ENCODE results near the gene CADM2.

Gene CADM2

DNA sequence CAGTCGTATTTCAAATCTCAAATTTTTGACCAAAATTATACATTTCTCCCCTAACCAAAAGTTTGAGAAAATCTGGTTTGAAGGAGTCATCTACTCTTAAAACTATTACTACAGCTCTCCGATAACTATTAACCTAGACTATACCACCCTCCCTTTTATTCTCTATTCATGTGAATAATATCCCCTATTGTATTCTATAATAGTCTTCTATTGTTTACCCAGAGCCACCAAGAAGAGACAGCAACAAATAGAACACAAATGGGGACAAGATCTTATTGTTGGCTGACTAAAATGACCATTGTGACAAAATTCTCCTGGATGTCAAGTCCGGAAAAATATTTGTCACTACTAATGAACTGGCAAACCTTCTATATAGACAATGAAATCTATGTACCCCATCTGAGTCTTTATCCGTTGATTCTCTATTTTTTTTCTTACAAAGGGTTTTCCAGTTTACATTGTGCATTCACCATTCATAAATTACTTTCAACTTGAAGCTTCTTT is 618.0 kb downstream of the CADM2 start:
- no peak for DNase-seq

DNA sequence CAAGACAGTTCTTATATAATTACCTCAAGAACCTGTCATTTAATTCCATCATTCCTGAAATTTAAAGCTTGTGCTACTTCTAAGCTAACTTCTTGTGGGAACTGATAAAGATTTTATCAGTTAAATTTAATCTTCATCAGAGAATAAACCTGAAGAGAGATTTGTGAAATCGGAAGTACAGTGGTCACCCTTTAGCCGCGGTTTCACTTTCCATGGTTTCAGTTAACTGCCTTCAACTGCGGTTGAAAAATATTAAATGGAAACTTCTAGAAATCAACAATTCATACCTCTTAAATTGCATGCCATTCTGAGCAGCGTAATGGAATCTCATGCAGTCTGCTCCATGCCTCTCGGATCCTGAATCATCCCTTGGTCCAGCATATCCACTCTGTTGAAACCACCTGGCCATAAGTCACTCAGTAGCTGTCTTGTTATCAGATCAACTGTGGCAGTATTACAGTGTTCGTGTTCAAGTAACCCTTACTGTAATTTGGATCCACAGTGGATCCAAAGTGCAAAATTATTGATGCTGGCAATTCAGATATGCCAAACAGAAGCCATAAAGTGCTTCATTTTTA is 626.1 kb downstream of the CADM2 start:
- DNase-seq, result no peak

DNA sequence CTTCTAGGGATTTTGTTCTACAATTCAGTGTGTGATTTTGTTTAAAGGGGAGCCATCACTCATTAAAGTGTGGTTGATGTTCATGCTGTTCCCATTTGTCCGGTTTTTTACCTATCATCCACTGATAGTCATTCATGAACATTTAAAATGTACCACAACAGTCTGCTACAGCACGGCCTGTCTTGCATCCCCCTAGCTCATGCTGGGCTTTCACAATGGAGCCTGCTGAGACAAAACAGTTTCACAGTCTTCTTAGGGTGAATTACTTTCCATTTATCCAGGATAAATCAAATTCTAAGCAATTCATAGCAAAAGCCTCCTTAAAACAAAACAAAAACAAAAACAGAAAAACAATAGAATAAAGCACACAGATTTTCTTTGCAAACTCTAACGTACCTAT is 627.2 kb downstream of the CADM2 start:
- no peak for DNase-seq

DNA sequence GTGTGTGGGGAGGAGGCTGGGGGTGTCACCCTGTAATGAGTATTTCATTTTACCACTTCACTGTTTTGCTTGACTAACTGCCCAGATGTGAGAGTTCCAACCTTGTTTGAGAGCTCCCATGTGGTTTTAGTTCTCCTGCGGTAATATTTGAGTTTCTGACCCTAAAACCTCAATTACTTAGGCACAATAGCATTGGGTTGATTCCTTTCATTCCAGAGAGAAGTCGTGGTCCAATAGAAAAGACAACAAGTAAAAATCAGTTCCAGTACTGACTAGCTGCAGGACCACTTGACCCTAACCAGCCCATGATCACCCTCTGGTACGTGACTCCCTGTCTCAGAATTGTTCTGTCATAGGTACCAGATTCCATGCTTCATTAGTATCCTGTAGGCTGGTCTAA is 630.4 kb downstream of the CADM2 start:
- peak; percentile 61 for DNase-seq

DNA sequence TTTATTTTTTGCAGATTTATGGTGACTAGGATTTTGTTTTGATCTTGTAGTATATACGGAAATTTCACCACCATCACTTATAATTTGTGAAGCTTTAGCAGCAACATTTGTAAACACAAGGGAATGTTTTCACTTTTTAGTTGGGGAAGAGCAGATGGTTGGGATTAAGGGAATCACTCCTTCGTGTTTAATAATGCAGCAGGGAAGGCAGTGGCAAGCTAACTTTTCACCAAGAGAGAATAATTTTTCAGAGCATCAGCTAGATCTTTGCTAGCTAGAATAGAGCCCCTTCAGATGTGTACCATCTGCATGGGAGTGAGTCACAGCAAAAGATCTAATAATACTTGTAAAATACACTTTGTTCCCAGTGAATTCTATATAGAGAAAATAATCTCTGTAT is 632.7 kb downstream of the CADM2 start:
- DNase-seq, result no peak

DNA sequence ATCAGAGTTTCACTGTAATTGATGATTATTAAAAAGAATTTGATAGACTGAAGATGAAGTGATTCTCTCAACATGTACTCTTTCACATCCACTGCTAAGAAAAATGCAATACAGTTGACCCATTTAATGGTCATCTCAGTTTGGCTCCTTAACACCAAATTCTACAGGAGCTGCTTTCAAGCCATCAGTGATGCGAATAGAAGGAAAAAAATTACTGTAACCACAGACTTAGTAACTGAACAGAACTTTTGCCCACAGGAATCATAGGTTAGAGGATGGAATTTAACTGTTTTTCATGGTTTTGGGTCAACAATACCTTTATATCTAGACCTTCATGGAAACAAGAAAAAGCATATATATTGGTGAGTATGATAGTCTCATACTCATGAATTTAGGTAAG is 633.5 kb downstream of the CADM2 start:
- DNase-seq, result no peak

DNA sequence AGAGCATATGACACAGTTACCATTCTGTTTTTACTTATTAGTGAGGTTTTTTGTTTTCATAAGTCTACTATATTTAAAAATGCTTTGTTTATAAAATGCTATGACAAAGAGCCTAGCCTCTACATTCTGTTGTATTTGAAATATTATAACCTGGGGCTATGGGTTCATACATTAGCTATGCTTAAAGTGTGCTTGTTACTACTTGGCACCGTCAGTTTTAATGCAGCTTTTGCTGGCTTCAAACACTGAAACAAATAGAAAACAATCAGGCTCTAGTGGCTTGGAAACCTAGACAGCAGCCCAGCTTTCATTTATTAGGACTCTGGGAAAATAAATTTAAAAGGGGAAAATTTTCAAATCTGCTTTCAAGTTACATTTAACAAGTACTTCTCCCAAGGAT is 635.9 kb downstream of the CADM2 start:
- DNase-seq, result no peak

DNA sequence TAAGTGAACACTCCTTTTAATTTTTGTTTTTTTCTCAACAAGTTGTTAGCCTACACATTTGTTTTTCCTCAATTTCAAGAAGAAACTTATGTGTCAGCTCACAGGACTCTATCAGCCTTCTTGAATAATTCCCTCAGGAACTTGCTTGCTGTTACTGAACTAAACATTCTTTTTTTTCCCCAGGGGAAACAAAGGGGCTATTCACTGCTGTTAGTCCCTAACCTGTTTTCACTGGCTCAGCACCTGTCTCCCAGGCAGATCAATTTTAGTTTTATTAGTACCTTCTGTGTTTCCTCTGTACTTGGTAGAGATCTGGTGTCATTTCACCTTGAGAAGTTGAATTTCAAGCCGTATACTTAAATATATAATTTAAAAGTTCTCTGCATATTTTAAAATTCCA is 644.6 kb downstream of the CADM2 start:
- DNase-seq, result no peak

DNA sequence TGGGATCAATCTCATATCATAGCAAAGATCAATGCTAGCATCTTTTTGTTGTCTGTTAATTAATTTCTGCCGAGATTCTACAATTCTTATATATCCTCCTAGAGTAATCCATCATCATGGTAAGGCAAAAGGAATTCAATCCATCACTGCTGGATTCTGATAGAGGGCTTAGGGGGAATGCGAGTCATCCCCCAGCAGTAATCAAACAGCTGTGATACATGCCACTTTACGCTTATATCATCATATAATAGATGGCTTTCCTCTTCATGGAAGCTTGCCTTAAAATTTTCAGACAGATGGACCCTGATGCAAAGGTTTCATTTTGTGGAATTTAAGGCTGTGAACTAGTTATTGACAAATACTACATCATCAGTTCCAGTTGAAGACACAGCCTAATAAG is 645.9 kb downstream of the CADM2 start:
- DNase-seq, result no peak

DNA sequence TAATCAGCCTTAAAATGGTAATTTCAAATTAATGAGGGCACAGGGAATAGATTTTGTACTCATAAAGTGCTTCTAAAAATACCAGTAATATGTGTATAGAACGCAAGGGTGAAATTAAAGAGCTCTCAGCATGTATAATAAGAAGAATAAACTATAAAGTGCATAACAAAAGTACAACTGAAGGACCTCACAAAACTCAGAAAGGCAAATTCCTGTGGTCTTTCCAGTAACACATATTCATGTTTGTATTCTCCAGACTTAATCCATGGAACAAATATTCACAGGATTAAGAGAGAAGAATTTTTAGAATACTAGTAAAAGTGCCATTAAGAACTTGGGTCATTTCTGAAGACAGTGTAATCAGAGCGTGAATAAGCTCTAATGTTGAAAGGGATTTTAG is 646.3 kb downstream of the CADM2 start:
- no peak for DNase-seq

DNA sequence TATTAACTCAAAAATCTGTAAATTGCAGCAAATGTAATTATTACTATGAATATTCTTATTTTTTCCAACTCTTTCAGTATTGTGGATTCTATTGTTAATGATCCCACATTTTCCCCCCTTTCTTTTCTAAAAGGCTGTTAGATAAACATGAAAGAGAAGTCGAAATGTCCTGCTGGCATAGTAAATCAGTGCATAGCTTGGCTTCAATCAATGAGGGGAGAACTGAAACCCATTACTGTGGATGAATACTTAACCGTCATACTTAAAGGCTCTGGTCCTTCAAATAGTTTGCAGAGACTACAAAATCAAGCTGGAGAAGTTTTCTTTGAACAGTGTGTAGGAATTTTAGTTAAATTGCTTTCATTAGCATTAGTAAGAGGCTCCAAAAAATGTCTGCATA is 667.9 kb downstream of the CADM2 start:
- DNase-seq, result no peak

DNA sequence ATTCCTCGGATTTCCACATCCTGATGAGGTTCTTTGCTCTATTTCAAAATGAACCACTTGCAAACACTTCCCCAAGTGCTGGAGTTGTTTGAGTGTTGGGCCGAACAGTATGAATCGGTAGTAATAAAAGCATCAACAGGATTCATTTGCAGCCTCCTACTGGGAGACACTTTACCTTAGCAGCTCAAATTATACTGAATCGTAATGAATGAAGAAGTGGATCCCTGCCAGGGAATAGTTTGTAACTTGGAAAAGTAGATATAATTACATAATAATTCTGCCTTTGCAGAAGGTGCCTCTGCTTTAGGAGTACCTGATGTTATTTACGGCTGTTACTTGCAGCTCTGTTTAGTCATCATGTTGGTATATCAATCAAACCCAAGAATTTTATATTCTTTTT is 669.1 kb downstream of the CADM2 start:
- DNase-seq, result no peak

DNA sequence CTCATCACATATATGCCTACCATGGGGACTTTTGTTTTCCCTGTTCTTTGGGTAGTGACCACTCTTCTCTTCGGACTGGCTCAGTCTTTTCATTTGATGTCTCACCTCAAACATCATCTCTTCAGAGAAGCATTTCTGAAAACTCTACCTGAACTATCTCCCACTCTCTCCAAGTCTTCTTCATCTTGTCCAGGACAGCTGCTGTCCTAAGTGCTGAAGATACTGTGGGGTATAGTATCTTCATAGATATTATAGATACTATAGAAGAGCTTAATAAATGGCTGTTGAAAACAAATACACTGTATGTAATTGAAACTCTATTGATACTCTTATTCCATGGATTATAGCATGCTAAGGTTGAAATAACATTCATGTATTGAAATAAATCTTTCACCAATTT is 672.3 kb downstream of the CADM2 start:
- no peak for DNase-seq

DNA sequence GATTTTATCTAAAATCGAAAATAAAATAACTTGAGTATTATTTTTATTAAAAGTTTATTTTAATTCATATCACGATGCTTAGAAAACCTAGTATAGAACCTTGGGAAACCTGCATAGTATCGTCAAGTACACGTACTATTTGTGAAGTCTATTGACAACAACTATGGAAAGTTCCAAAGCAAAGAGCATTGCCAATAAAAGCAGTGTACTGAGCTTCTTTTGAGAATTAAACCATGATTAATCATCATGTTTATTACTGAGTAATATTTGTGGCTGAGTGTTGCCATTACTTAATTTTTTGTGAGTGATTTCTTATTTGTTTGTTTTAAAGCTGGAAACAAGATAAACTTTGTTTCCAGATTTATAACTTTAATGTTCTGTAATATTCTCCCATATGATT is 674.1 kb downstream of the CADM2 start:
- DNase-seq, result no peak

DNA sequence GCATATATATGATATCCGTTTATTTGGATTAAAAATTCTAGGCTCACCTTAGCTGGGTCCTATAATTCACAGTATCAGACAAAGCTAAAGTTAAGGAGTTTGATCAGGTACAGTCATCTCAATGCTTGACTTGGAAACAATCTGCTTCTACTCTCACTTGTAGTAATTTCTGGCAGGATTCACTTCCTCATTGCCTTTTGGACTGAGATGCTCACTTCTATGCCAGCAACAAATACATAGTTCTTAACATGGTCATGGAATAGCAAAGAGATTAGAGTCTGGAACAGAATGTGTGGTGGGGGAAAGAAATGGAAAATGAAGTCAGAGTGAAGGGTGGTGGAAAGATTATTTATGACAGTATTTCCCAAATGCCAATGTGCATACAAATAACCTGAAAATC is 693.6 kb downstream of the CADM2 start:
- no peak for DNase-seq

DNA sequence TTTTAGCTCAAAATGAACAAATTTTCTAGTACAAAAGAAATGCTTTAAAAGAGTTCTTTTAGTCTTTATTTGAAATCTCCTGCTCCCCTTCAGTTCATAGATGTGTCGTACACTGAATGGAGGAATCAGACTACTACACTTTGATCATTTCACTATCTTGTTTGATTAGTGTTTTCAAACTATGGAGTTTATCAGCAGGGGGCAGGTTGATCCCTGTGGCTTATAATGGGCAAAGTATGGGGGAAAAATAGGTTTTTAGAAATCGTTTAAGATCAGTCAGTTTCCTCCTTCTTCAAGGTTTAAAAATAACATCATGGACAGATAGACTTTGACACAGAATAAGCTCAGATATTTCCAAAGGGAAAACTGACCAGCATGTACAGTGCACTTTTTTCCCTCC is 701.7 kb downstream of the CADM2 start:
- no peak for DNase-seq

DNA sequence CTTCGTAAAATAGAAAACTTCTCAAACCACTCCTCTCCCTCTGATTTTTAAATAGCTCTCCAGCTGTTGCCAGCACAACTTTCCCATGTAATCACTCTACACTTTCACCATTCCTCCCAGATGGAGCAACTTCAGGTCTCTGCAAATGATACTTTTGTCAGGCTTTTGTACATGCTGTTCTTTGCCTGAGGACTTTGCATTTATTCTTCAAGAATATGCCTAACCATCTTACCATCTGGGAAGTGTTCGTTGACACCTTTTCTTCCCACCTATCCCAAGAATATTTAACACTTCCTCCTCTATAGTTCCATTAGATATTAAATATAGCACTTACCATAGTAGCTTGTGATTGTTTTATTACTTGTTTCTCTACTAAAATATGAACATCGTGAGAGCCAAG is 703.7 kb downstream of the CADM2 start:
- DNase-seq, result no peak

DNA sequence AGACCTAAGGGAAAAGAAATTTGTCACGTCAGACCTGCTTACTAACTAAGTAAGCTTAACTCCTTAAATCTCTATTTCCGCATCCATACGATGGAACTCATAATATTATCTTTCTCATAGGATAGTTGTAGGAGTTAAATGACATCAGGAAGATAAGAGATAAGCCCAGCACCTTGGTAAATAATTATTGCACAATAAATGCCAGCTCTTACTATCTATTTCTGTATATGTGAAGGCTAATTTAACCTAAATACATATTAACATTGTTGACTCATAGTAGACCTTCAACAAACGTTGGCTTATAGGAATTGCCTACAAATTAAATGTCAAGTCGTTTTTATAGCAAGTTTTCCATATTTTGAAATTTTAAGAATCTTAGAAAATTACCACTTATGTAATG is 709.0 kb downstream of the CADM2 start:
- DNase-seq, result no peak

DNA sequence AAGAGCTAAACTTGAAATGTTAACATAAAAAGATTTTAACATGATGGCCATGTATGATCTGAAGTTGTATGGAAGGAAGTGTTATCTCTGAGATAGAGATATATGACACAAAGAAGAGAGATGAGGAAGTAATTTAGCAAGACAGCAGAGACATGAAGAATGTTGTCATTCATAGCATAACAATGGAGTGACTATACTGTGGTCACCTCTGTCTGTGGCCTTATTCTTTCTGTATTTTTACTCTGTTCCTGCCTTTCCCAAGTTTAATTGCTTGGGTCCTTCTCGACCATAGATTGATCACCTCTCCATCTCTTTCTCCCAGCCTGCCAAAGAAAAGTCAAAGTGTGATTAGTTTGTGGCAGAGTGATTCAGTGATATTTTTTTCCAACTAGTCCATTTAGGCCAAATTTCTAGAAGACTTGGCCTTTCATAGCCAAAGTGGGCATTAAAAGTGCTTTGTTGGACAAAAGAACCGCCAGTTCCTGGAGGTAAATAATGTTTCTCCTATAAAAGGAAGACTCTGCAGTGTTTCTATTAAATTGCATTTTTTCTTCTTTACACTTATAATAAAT is 711.9 kb downstream of the CADM2 start:
- DNase-seq, result no peak

DNA sequence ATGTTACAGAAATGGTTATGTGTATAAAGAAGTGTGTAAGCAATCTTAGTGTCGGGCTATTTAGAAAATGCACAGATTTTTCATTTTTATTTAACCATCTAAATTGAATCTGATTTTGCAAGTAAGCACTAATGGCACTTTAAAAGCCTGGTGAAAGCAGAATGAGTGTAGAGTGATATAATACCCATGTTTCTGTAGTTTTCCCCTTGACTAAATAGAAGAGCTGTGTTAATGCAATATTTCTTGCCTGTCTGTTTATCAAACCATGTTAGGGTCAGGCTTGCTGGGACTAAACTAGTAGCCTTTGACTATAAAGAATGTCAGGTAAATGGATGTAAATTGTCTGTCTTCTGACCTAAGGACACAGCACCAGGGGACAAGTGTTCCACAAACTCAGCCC is 714.0 kb downstream of the CADM2 start:
- no peak for DNase-seq

DNA sequence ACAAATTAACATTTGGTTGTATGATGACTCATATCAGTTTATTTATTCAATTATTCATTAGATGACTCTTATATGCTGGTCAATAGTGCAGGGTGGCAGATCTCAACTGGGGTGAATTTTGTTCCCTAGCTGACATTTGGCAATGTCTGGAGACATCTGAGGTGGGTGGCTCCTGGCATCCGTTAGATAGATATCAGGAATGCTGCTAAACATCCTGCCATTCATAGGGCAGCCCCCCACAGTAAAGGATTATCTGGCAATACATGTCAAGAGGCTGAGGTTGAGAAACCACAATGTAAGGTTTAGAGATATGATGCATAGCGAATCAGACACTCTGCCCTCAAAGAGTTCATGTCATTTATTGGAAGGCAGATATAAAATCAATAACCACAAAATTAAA is 719.9 kb downstream of the CADM2 start:
- DNase-seq, result peak; percentile 14

DNA sequence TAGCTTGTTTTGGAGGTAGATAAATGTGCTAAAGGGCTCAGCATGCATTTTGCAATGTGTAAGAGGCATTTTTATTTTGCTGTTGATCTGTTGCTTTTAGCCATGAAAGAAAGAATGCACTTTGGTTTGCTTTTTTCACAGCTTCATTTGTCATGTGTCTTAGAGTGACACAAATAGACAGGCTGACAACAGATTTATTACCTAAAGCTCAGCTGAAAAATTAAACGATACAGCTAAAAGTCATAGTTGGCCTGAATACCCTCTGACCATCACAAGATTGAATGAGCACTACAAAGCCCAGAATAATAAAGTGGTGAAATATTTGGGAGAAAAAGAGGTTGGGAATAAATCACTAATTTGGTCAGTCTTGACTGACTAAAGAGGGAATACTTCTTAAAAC is 723.1 kb downstream of the CADM2 start:
- no peak for DNase-seq

DNA sequence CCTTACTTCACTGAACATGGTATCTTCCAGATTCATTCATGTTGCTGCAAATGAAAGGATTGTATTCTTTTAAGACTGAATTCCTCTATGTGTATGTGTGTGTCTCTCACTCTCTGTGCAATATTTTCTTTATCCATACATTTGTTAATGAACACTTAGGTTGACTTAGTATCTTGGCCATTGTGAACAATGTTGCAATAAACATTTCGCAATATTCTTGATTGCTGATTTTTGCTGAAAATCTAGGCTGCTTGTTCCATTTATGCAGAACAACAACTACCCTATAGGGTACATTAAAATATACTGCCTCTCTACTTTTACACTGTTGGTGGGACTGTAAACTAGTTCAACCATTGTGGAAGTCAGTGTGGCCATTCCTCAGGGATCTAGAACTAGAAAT is 732.4 kb downstream of the CADM2 start:
- no peak for DNase-seq

DNA sequence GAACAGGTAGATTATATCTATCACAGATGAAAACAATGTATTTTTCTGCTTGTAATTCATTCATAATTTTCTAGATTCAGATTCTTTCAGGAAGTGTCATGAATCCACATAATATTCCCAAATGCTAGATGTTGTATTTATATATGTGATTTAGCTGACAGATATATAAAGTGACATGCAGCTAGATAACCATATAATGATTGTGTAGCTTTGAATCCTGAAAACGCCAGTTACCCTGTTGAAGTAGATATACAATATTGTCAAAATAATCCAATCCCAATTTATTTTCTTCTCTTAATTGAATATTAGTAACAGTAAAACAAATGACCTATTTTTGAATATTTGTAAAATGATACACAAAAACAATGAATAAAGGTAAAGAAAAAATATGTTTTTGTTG is 738.4 kb downstream of the CADM2 start:
- no peak for DNase-seq

DNA sequence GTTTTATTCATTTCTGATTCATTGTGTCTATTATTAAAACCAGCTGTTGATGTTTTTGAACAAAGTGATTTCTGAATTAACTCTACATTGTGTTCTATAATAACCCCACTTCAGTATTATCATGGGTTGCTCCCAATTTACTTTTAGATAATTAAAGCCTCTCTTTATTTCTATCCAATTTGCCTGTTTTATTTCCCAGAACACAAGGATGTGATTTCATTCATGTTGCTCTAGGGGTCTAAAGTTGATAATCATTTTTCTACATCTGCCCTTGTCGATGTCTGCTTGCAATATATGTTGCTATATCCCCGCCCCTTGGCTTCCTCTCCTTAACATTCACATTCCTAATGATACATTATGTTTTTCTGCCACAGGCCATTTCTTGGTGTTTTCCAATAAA is 747.3 kb downstream of the CADM2 start:
- DNase-seq, result no peak
